ENCODE measurements around the gene XDH.

Gene XDH

GRCh38 chr2:31354837-31355236 lies 59.7 kb downstream of the XDH start:
- Histone ChIP-seq H3K9me3 (replicated peaks; ENCODE audit: insufficient read depth, low read length) (no peaks in the 10 kb centered on the region), H3K9ac (ENCODE audit: low read length) (no peak overlapping the region), H2AFZ (ENCODE audit: low read length) (no peak overlapping the region)

GRCh38 chr2:31353179-31353578 lies 61.4 kb downstream of the XDH start:
- DNase-seq, result no peak
- Histone ChIP-seq H3K9me2 (replicated peaks; ENCODE audit: insufficient read depth, low read length) (no peaks in the 10 kb centered on the region), H3F3A (ENCODE audit: insufficient read depth, low read length) (no peaks in the 10 kb centered on the region), H3K9me3 (replicated peaks; ENCODE audit: insufficient read depth, low read length) (no peaks in the 10 kb centered on the region), H3K9ac (ENCODE audit: low read length) (no peak overlapping the region), H3K27ac (ENCODE audit: low read length) (no peak overlapping the region), H2AFZ (ENCODE audit: low read length) (no peak overlapping the region), H3K4me2 (ENCODE audit: low read depth, low read length) (no peak overlapping the region), H3K79me2 (ENCODE audit: low read length) (no peaks in the 10 kb centered on the region), H3K27me3 (replicated peaks; ENCODE audit: insufficient read depth, low read length) (no peaks in the 10 kb centered on the region), H3K36me3 (replicated peaks; ENCODE audit: insufficient read depth, low read length) (no peaks in the 10 kb centered on the region), H4K20me1 (ENCODE audit: insufficient read depth, low read length) (no peaks in the 10 kb centered on the region), H3K4me1 (ENCODE audit: low read length) (no peaks in the 10 kb centered on the region), H3K4me3 (ENCODE audit: low read length) (no peak overlapping the region)
- TF ChIP-seq EZH2phosphoT487 (IDR thresholded peaks at IDR 0.05; ENCODE audit: low read length), result no peak
- no peak for TF ChIP-seq EZH2 (optimal IDR thresholded peaks at IDR 0.05; ENCODE audit: low read depth, low read length)
- no peak for TF ChIP-seq CTCF (IDR thresholded peaks at IDR 0.05; ENCODE audit: low read length)

More at GRCh38 chr2:31354837-31355236, 59.7 kb downstream of the XDH start:
- Histone ChIP-seq H3K79me2 (ENCODE audit: low read length) (no peaks in the 10 kb centered on the region), H3K4me3 (ENCODE audit: low read length) (no peak overlapping the region), H3K36me3 (replicated peaks; ENCODE audit: insufficient read depth, low read length) (no peaks in the 10 kb centered on the region), H4K20me1 (ENCODE audit: insufficient read depth, low read length) (no peaks in the 10 kb centered on the region), H3K4me2 (ENCODE audit: low read depth, low read length) (no peak overlapping the region), H3K4me1 (ENCODE audit: low read length) (no peaks in the 10 kb centered on the region), H3K27ac (ENCODE audit: low read length) (no peak overlapping the region), H3K27me3 (replicated peaks; ENCODE audit: insufficient read depth, low read length) (no peaks in the 10 kb centered on the region), H3K9me2 (replicated peaks; ENCODE audit: insufficient read depth, low read length) (no peaks in the 10 kb centered on the region), H3F3A (ENCODE audit: insufficient read depth, low read length) (no peaks in the 10 kb centered on the region)
- TF ChIP-seq EZH2 (optimal IDR thresholded peaks at IDR 0.05; ENCODE audit: low read depth, low read length) (no peak), EZH2phosphoT487 (IDR thresholded peaks at IDR 0.05; ENCODE audit: low read length) (no peak), CTCF (IDR thresholded peaks at IDR 0.05; ENCODE audit: low read length) (peak; percentile 31)
- peak; percentile 25 for DNase-seq

DNA sequence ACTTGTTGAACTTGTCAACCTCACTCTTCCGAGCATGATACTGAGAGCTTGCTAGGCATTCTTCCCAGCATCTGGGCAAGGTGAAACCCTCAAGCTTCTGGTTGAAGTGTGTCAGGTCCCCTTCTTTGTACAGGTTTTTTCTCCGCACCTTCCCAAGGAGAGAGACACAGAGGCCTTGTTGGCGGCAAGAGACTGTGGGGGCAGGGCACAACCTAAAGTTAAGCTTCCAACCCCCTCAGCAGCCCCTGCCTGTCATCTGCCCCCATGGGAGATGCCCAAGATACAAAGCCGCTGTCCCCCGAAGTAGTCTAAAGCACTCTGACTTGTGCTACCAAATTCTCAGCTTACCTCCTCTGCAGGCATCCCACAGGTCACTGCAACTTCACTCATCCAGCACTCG lies 64.9 kb downstream of the XDH start:
- DNase-seq, result no peak
- Histone ChIP-seq H3K4me3 (ENCODE audit: low read length) (no peak overlapping the region), H3K9ac (ENCODE audit: low read length) (no peak overlapping the region), H3K36me3 (replicated peaks; ENCODE audit: insufficient read depth, low read length) (no peaks in the 10 kb centered on the region), H3K9me2 (replicated peaks; ENCODE audit: insufficient read depth, low read length) (no peaks in the 10 kb centered on the region), H3K9me3 (replicated peaks; ENCODE audit: insufficient read depth, low read length) (no peaks in the 10 kb centered on the region), H4K20me1 (ENCODE audit: insufficient read depth, low read length) (no peaks in the 10 kb centered on the region), H3K4me2 (ENCODE audit: low read depth, low read length) (no peak overlapping the region), H2AFZ (ENCODE audit: low read length) (no peak overlapping the region), H3K4me1 (ENCODE audit: low read length) (no peaks in the 10 kb centered on the region), H3K27ac (ENCODE audit: low read length) (no peak overlapping the region), H3K79me2 (ENCODE audit: low read length) (no peaks in the 10 kb centered on the region), H3K27me3 (replicated peaks; ENCODE audit: insufficient read depth, low read length) (no peaks in the 10 kb centered on the region), H3F3A (ENCODE audit: insufficient read depth, low read length) (no peaks in the 10 kb centered on the region)
- TF ChIP-seq EZH2 (optimal IDR thresholded peaks at IDR 0.05; ENCODE audit: low read depth, low read length) (no peak), CTCF (IDR thresholded peaks at IDR 0.05; ENCODE audit: low read length) (no peak), EZH2phosphoT487 (IDR thresholded peaks at IDR 0.05; ENCODE audit: low read length) (no peak)

Data from MM.1S (cell line).